ENCODE results near the gene RPTOR. TPM values are rescaled to one million over a fixed set of nuclear protein-coding genes. Genes with fewer than 3 reads are reported as not detected.

The RPTOR gene
- total RNA-seq, 2 experiments from 2014 or later, result 48.1 to 87.8 TPM

DNA sequence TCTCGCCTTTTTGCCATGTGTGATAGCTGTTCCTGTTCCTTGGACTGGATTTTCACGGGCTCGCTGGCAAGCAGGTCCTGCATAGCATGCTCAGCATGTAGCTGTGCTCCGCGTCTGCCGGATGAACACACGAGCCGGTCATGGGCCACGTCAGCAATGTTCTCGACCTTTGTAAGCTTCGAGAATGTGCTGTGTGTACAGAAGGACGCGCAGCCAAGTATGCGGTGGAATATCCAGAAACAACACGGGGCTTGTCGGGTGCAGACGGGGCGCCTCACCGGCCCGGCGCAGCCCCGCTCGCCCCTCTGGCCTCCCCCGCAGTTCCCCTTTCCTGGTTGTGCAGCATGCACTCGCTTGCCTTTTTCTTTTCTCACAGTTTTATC lies 42.2 kb downstream of the RPTOR start:
- Histone ChIP-seq H3K36me3 (ENCODE audit: insufficient read depth, low read length) (peaks cover 5% of the 10 kb centered on the region; the same call in 1 of the 2 replicates), H2AFZ (ENCODE audit: low read length) (no peak overlapping the region), H3K9me3 (ENCODE audit: low read length) (no peaks in the 10 kb centered on the region), H4K20me1 (ENCODE audit: insufficient read depth, low read length) (peaks cover 25% of the 10 kb centered on the region), H3K4me1 (ENCODE audit: insufficient read depth, low read length, poor library complexity, severe bottlenecking) (peaks cover 4% of the 10 kb centered on the region), H3K4me3 (ENCODE audit: low read depth, low read length, poor library complexity, severe bottlenecking) (no peak overlapping the region), H3K9me2 (ENCODE audit: insufficient read depth, low read length) (no peaks in the 10 kb centered on the region), H3K79me2 (ENCODE audit: insufficient read depth, low read depth, low read length) (peaks cover 76% of the 10 kb centered on the region), H3K4me2 (ENCODE audit: low read length) (no peak overlapping the region), H3K27ac (ENCODE audit: low read depth, low read length, poor library complexity, severe bottlenecking) (no peak overlapping the region)
- TF ChIP-seq CTCF (conservative IDR thresholded peaks at IDR 0.05; ENCODE audit: low read length) (no peak), EZH2phosphoT487 (IDR thresholded peaks at IDR 0.05; ENCODE audit: borderline replicate concordance, low read depth, low read length) (no peak)
- no peak for DNase-seq (ENCODE audit: low spot score)
- intact Hi-C loops (cut with micrococcal nuclease; ENCODE audit: unreplicated experiment), result no loop called here
- ChIA-PET CTCF (ENCODE audit: unreplicated experiment) (no interaction called here), POLR2A (no interaction called here)
- no TSS peak for BruUV-seq (replicated peaks)

DNA sequence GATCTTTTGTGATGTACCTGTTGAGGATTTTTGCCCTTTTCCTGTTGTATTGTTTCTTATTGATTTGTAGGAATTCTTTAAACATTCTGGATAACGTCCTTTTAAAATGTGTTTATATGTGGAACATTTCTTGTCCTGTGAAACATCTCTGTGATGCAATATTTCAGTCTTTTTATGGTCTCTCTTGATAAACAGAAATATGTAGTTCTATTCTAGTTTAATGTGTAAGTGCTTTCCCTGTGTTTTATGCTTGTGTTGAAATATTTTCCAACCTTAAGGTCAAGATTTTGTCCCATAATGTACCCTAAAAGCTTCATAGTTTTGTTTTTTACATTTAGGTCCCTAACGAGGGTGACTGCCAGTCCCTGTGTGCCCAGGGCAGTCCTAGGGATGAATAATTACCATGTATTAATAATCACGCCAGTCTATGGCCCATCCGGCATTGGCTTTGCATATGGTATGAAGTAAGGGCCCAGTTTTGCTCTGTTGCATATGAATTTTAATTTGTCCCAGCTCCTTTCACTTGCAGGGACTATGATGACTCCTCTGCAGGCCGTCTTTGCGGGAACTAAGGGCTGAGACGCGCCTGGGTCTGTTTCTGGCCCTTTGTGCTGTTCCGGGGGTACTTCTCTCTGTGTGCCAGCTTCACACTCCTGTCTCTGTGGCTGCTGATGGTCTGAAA lies 44.2 kb downstream of the RPTOR start:
- POLR2A ChIA-PET, result no interaction called here
- peaks cover 4% of the 10 kb centered on the region for H3K4me1 ChIP-seq (ENCODE audit: insufficient read depth, low read length, poor library complexity, severe bottlenecking)
- no peak overlapping the region for H3K4me2 ChIP-seq (ENCODE audit: low read length)
- no peaks in the 10 kb centered on the region for H3K9me2 ChIP-seq (ENCODE audit: insufficient read depth, low read length)
- no peak overlapping the region for H3K4me3 ChIP-seq (ENCODE audit: low read depth, low read length, poor library complexity, severe bottlenecking)
- intact Hi-C loops (cut with micrococcal nuclease; ENCODE audit: unreplicated experiment), result no loop called here
- H3K27ac ChIP-seq (ENCODE audit: low read depth, low read length, poor library complexity, severe bottlenecking), result no peak overlapping the region
- TF ChIP-seq CTCF (conservative IDR thresholded peaks at IDR 0.05; ENCODE audit: low read length) (no peak), EZH2phosphoT487 (IDR thresholded peaks at IDR 0.05; ENCODE audit: borderline replicate concordance, low read depth, low read length) (no peak)
- H3K36me3 ChIP-seq (ENCODE audit: insufficient read depth, low read length), result no peaks in the 10 kb centered on the region
- CTCF ChIA-PET (ENCODE audit: unreplicated experiment), result no interaction called here
- peaks cover 78% of the 10 kb centered on the region for H3K79me2 ChIP-seq (ENCODE audit: insufficient read depth, low read depth, low read length)
- DNase-seq (ENCODE audit: low spot score), result no peak
- H2AFZ ChIP-seq (ENCODE audit: low read length), result no peak overlapping the region
- BruUV-seq (replicated peaks), result TSS peak; percentile 9
- H3K9me3 ChIP-seq (ENCODE audit: low read length), result no peaks in the 10 kb centered on the region
- H4K20me1 ChIP-seq (ENCODE audit: insufficient read depth, low read length), result peaks cover 29% of the 10 kb centered on the region

- no peak overlapping the region for H3K27ac ChIP-seq (ENCODE audit: low read depth, low read length, poor library complexity, severe bottlenecking)
- DNase-seq (ENCODE audit: low spot score), result no peak
- H4K20me1 ChIP-seq (ENCODE audit: insufficient read depth, low read length), result peaks cover 29% of the 10 kb centered on the region
- no peak overlapping the region for H2AFZ ChIP-seq (ENCODE audit: low read length)
- no peak overlapping the region for H3K4me3 ChIP-seq (ENCODE audit: low read depth, low read length, poor library complexity, severe bottlenecking)
- intact Hi-C loops (cut with micrococcal nuclease; ENCODE audit: unreplicated experiment), result no loop called here
- H3K4me2 ChIP-seq (ENCODE audit: low read length), result no peak overlapping the region
- ChIA-PET POLR2A (interaction anchor here (1.4 kb wide), 1 partner anchor 16 kb away, joined by 3 read pairs; no protein-coding TSS in a partner anchor), CTCF (ENCODE audit: unreplicated experiment) (no interaction called here)
- H3K9me2 ChIP-seq (ENCODE audit: insufficient read depth, low read length), result no peaks in the 10 kb centered on the region
- H3K9me3 ChIP-seq (ENCODE audit: low read length), result no peaks in the 10 kb centered on the region
- H3K4me1 ChIP-seq (ENCODE audit: insufficient read depth, low read length, poor library complexity, severe bottlenecking), result peaks cover 4% of the 10 kb centered on the region
- TF ChIP-seq CTCF (conservative IDR thresholded peaks at IDR 0.05; ENCODE audit: low read length) (no peak), EZH2phosphoT487 (IDR thresholded peaks at IDR 0.05; ENCODE audit: borderline replicate concordance, low read depth, low read length) (no peak)
- BruUV-seq (replicated peaks), result no TSS peak
- no peaks in the 10 kb centered on the region for H3K36me3 ChIP-seq (ENCODE audit: insufficient read depth, low read length)
- peaks cover 76% of the 10 kb centered on the region for H3K79me2 ChIP-seq (ENCODE audit: insufficient read depth, low read depth, low read length)
These were observed 47.1 kb downstream of the RPTOR start for GRCh38 chr17:80591788-80592187.

Measured in OCI-LY7 (cell line).